GM19099 (cell line): ENCODE results near the gene BBOF1.

Source experiments
- POLR2A ChIP-seq: IDR thresholded peaks from 3 replicates; pipeline ENCODE4 v1.6.1; 2011; ENCODE audit warnings: low read depth; ENCODE audit not compliant: insufficient read length; ENCODE audit errors: extremely low read depth

The BBOF1 gene

GRCh38 chr14:74080820-74081460 lies 61.8 kb downstream of the BBOF1 start:
- TF ChIP-seq POLR2A: no peak

GRCh38 chr14:74081491-74081890 lies 62.3 kb downstream of the BBOF1 start:
- TF ChIP-seq POLR2A: no peak

- TF ChIP-seq POLR2A: no peak
Observed at GRCh38 chr14:74083161-74083560, 64.0 kb downstream of the BBOF1 start.

- no peak for TF ChIP-seq POLR2A
Observed at GRCh38 chr14:74083784-74084276, 64.7 kb downstream of the BBOF1 start.

GRCh38 chr14:74084277-74085046 lies 65.3 kb downstream of the BBOF1 start, which contains the start of the genes ALDH6A1 and LIN52:
Gene ALDH6A1 (minus strand): TSS chr14:74084453. CDS start chr14:74084394, 59 bp downstream.
Gene LIN52 (plus strand): TSS chr14:74084956. CDS start chr14:74084975, 19 bp downstream.
- peak; percentile 75 for TF ChIP-seq POLR2A

- TF ChIP-seq POLR2A: no peak
Observed at GRCh38 chr14:74085047-74085637, 66.0 kb downstream of the BBOF1 start.

GRCh38 chr14:74085828-74086227 lies 66.7 kb downstream of the BBOF1 start:
- no peak for TF ChIP-seq POLR2A

GRCh38 chr14:74089251-74090020 lies 70.3 kb downstream of the BBOF1 start:
- TF ChIP-seq POLR2A: no peak

- no peak for TF ChIP-seq POLR2A
Observed at GRCh38 chr14:74105381-74105780, 86.2 kb downstream of the BBOF1 start.

- TF ChIP-seq POLR2A: no peak
Observed at GRCh38 chr14:74109369-74109768, 90.2 kb downstream of the BBOF1 start.
